Hindlimb muscle (tissue), 1 donor: ENCODE measurements around the gene NPEPL1. TPM values are rescaled to one million over a fixed set of nuclear protein-coding genes. Genes with fewer than 3 reads are reported as not detected.

Source experiments
- DNase-seq: peaks from one replicate; pipeline ENCODE4 v3.0.0-alpha.2; 2013
- polyA plus RNA-seq: library from polyadenylated mRNA; unstranded; fragments of 120-200 nt; gene quantifications from one replicate; pipeline ENCODE4 v1.2.1, GENCODE V29; 2013; ENCODE audit not compliant: insufficient read length

Gene NPEPL1
- polyA plus RNA-seq, 1 donor: 42.6 TPM

DNA sequence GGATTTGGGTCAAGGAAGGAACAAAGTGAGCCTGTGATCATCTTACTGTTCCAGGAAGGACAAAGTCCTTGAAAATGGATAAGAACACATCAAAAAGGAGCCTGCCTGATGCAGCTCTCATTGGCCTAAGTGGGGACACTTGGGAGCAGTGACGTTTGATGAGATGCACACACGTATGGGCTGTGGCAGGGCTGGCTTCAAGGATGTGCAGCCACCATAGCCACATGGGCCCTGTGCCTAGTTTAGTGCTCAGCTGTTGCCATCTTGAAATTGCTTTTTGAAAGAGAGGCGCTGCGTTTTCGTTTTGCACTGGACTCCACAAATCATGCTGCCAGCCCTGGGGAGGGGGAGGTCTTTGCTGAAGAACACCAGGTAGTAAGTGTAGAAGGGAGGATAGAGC lies 6.6 kb upstream of the NPEPL1 start:
- DNase-seq: no peak

DNA sequence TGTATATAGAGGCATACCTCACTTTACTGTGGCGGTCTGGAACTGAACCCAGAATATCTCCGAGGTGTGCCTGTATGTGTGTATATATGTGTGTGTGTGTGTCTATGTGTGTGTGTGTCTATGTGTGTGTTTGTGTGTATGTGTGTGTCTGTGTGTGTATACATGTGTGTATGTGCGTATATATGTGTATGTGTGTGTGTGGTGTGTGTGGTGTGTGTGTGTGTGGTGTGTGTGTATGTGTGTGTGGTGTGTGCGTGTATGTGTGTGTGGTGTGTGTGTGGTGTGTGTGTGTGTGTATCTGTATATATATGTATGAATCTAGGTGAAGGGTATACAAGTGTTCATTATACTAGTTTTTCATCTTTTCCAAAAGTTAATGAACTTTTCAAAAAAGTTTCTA lies 4.2 kb upstream of the NPEPL1 start:
- no peak for DNase-seq

DNA sequence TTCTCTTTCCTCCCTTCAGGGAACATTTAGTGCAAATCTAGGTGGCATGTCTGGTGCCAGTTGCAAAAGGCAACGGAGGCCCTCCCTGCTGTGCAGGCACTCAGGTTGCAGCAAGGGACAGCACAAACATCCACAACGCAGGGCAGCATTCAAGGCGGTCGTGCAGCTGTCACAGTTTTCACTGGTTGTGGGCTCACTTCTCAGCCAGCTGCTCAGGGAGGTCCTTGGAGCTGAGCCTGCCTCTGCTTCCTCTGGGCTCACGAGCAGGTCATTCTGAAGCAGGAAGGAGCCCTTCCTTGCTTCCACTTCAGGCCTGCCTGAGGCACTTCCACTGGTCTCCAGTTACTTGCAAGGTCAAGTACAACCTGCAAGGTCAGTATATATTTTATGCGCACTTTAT lies 3.8 kb upstream of the NPEPL1 start:
- DNase-seq: peak; percentile 76

DNA sequence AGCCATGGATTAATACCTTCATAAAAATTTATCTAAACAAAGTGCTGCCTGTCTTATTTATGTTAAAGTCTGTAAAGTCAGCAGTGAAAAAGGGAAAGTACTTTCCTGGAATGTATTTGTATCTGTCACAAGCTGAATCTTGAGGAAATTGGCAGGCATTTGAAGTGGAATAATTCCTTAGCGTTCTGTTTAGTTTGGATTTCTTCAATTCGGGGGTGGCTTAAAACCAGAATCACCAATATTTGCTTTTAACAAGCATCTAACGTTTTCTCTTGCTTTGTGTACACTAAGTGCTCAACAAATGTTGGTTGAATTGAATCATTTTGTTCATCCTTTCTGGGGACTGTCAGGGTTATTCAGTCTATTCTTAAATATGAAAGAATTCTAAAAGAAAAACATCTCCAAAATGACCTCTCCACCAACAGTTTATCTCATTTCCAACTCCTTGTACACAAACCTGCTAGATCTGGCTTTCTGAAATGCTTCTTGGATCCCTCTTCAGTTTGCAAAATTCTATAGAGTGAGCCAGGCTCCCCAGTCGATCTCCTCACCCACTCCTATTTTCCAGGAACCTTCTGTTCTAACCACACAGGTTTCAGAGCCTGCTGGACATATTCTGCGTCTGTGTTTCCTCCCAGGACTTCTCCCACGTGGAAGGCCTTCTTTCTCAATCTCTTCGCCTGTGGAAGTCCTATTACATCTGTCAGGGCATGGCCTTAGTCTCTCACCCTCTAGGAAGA lies 2.0 kb upstream of the NPEPL1 start:
- peak; percentile 75 for DNase-seq

DNA sequence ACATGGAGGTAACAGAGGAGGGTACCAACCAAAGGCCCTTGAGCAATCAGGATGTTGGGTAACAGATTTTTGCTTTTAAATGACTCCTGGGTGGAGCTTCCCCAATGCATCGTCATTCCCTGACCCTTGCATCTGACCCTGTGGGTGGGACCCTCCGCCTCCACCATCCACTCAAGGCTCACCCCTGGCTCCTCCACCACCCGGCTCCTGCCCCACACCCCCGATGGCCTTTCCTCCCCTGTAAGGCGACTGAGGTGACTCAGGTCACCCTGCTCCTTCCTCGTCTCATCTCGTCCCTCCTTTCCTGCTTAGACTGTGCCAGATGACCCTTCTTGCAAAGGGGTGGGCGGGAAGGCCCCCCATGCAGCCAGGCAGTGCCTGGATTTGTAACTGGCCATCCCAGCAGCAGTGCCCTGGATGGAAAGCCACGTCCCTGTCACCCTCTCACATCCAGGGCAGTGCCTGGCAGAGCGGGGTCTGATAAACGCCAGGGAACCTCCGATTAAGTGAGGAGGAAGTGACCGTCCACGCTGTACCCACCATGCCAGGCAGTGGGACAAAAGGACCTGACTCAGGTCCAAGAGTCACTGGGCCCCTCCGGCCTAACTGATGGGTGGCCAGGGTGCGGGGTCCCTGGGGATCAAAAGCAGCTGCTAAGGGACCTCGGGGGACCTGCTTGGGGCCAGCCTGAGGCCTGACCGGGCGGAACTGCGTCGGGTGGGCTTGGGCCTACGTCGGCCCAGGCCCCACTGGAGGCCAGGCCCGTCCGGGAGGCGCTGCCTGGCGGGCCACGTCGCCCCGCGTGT lies 624 bp upstream of the NPEPL1 start:
- no peak for DNase-seq

DNA sequence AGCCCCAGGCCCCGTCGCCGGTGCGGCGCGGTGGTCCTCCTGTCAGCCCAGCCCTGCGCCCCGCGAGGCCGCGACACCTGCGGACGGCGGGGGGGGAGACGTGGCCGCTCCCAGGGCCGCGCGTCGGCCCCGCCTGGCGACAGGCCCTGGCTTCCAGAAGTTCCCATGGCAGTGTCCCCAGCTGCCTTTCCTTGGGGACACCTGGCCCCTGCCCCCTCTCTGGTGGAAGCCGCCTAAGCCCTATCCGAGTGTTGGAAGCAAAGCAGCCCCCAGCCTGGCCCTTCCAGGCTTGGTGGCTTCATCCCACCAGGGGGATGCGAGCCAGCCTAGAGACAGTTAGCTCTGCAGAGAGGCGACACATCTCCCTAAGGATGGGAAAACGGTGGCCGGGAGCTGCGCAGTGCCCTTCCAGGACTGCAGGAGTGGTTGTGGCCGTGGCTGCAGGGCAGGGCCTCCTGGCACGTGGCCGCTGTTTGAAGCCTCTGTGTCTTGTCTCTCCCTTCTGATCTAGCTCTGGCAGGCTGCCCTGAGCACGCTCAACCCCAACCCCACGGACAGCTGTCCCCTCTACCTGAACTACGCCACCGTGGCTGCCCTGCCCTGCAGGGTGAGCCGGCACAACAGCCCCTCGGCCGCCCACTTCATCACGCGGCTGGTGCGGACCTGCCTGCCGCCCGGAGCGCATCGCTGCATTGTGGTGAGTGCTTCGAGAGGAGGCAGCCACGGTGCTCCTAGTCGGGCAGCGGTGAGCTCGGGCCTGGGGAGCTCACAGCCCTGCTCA lies 816 bp downstream of the NPEPL1 start:
- DNase-seq: no peak

DNA sequence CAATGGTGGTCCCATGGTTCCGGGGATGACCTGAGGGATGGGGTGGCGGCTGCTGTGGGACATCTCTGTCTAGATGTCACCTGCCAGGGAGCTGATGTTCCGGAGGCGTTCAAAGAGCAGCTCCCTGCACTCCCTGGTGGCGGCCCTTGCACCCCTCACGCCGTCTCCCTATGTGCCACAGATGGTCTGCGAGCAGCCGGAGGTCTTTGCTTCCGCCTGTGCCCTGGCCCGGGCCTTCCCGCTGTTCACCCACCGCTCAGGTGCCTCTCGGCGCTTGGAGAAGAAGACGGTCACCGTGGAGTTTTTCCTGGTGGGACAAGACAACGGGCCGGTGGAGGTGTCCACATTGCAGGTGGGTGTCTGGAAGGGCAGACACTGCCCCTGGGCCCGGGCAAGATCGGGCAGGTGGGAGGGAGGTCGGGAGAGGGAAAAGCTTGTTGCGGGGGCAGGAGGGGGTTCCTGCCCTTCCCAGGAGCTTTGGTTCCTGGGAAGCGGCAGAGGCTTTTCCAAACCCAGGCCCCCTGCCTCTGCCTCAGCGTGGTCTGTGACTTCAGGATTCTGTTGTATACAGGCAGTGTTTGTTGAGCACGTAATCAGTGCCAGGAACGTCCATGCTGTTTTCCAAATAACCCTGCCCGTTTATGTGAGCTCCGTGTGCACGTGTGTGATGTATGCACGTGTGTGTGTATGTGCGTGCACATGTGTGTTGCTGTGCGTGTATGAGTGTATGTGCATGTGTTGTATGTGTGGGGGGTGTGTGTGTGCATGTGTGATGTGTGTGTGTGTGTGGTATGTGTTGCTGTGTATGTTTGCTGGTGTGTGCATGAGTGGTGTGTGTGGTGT lies 1.9 kb downstream of the NPEPL1 start:
- DNase-seq: no peak

DNA sequence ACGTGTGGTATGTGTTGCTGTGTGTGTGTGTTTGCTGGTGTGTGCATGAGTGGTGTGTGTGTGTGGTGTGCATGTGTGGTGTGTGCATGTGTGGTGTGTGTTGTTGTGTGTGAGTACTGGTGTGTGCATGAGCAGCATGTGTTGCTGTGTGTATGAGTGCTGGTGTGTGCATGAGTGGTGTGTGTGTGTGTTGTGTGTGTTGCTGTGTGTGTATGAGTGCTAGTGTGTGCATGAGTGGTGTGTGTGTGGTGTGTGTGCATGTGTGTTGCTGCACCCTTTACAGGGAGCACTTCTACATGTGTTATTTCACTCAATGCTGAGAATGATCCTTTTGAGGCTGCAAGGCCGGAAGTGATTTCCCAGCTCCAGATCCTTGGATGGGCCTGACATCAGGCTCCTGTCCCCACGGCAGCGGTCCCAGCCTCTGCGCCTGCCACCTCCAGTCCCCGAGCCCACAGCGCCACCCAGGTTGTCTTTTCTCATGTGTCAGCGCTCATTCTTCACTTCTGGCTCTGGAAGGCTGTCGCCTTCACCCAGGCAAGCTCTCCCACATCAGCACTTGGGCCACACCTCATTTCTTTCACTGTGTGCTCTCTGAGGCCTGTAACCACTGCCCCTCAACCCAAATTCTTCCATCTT lies 2.6 kb downstream of the NPEPL1 start:
- no peak for DNase-seq

DNA sequence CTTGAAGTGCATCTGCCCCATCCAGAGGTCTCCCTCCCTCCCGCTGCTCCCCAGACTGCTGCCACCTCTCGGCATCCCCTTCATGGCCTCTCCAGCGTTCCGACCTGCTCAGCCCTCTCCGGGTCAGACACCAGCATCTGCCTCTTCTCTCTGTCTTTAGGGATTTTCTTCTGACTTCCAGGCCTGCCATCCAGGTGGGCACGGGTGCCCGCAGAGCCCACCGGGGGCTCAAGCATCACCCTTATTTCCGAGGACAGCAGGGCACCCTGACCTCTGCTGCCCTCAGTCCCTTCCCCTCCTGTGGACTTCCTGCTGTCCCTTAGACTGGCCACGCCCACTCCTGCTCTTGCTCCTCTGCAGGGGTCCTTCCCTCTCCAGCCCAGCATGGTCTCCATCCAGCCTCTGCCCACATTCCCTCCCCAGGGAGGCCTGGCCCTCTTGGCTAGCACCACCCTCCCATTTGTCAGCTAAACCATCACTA lies 3.3 kb downstream of the NPEPL1 start:
- DNase-seq: no peak

DNA sequence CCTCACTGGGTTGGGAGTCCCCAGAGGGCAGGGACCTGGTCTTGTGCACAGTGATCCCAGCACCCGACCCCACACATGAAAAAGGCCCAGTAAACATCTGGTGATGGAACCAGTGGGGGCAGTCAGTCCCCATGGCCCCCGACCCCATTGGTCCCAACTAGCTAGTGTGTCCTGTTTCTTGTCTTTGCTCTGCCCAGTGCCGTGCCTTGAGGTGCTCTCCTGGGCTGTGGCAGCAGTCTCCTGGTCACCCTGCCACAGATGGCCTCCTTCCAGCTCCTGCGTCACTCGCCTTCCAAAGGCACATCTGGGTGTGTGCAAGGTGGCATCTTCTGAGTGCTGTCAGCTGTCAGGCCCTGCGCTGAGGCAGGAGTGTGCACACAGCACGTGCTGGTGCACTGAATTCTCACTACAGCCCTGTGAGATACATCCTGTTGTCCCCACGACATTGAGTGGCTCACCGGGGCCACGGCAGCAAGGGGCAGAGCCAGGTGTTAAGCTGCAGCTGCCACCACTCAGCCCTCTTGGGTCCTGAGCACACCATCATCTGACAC lies 3.9 kb downstream of the NPEPL1 start:
- no peak for DNase-seq

DNA sequence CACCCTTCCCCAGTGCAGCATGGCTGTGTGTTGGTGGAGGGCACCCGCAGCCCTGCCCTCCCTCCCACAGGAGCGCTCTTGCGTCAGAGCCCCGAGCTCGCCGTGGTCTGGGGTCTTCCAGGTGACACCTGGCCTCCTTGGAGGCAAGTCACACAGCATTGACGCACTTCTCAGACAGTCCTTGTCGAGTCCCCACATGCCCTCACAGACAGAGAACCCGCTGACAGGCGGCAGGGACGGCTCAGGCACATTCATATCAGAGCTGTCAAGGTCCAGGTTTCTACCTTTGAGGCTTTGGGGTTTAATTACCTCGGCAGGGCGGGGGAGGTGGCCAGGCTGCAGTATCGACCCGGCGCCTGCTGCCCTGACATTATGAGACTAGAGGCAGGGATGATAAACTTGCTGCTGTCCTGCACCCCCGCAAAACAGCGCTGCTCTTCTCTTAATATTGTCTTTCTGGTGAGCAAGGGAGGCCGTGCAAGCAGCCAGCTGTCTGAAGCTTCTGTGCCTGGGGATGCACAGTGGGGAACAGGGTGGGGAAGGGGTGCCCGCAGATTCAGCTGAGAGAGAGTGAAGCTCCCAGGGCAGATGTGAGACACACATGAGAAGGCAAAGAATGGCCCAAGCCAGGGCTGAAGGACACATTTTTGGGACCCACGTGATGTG lies 4.7 kb downstream of the NPEPL1 start:
- no peak for DNase-seq

DNA sequence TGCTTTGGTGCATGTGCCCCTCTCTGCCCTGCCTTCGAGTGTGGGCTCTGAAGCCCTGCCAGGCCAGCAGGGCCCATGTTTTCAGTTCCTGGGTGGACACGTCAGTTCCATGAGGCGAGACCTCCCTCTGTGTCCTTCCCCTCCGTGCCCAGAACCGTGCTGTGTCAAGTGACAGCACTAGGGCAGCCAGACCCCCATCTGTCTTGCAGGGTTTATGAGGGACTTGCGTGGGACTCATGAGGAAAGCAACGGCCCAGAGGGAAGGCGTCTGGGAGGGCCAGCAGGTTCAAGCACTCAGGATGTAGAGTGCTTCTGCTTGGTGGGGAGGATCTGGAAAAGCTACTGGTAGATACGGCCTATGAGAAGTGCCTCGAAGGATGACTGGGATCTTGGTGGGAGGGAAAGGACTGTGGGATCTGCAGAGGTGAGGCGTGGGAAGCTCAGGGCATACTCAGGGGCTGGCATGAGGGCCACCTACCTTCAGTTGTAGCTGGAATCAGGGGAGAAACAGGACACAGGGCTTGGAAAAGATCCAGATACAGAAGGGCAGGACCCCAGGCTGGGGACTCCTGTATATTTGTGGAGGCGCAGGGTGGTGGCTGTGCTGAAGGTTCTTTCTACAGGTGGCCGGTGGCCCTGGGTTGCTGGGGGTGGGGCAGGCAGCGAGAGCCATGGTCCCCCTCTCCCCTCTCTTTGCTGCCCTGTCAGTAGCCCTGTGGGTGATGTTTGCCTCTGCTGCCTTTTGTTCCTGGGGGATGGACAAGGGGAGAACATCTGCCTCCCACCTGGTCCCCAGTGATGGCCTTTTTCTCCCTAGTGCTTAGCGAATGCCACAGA lies 5.5 kb downstream of the NPEPL1 start:
- no peak for DNase-seq

DNA sequence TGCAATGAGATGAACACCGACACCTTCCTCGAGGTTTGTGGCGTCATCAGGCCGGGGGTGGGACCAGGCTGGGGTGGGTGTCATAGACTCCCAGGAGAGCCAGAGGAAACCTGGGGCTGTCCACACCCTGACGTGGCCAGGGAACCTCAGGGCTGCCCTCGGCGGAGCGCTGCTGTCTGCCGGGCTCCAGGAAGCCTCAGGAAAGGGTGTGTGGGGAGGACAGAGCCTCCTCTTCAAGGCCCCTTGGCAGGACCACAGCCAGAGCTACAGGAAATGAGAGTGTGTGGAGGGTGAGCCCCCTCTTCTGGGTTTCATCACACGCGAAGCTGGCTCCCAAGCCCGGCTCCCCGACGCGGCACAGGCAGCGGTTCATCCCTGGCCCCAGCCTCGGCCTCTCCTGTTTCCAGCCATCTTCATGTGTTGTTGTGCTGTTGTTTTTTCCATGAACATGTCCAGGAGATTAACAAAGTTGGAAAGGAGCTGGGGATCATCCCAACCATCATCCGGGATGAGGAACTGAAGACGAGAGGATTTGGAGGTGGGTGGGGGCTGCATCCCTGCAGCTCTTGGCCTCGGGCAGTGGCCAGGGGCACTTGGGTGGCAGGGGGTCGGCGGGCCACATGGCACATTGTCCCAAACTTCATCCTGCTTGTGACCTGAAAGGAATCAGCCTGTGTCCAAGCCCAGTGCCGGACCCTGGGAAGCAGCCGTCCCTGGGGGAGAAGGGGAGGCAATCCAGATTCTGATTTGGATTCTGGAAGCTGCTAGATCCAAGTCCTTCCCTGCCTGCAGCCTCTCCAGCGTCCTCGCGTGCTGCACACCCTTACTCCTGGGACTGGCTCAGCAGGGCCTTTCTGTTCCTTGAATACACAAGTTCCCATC lies 6.4 kb downstream of the NPEPL1 start:
- DNase-seq: peak; percentile 91

DNA sequence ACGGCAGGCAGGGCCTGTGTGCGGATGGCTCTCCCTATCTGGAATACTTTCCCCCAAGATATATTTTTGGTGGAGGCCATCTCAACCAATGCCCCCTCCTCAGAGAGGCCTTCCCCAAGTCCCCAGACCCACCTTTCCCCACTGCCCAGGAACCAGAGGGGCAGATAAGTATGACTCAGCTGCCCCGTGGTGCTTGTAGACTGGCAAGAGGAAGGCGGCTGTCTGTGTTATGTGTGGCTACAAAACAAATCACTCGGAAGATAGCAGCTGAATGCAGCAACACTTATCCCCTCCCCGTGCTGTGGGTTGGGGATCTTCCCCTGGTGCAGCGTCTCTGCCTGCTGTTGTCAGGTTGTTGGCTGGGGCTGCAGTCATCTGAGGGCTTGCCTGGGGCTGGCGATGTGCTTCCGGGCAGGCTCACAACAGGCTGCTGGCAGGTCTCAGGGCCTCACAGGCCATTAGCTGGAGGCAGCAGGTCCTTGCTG lies 7.1 kb downstream of the NPEPL1 start:
- DNase-seq: no peak

DNA sequence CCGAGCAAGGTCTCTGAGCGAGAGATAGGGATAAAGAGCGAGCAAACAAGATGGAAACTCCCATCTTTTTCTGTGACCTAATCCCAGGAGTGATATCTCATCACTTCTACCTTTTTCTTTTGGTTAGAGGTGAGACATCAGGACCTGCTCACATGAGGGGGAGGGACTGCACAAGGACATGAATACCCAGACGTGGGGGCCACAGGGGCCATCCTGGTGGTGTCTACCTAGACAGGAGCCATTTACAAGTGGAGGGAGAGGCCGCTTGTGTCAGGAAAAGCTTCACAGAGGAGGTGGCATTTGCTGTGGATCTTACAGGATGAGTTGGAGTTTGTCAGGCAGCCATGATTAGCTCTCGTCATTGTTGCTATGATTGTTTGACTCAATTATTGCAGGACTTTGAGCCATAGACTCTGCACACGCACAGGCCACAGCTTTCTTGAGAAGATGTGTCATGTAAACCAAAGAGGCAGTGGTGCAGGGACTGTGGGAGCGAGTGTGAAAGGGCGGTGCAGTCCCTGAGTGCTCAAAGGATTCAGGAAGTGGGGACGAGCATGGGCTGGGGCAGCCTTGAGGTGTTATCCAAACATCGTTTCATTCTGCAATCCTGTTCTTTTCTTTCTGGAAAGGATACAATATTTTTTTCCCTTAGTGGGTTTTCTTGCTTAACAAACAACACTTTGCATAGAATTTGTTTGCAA lies 7.7 kb downstream of the NPEPL1 start:
- no peak for DNase-seq

DNA sequence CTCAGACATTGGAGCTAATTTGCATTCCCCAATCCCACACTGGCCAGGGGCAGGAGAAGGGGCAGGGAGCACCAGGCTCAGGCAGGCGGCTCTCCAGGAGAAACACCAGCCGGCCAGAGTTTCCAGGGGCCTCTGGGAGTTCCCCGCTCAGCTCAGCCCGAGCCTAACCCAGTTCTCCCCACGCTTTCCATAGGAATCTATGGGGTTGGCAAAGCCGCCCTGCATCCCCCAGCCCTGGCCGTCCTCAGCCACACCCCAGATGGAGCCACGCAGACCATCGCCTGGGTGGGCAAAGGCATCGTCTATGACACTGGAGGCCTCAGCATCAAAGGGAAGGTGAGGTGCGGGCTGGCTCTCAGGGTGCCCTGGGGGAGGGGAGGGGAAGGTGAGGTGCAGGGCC lies 8.2 kb downstream of the NPEPL1 start:
- DNase-seq: no peak

DNA sequence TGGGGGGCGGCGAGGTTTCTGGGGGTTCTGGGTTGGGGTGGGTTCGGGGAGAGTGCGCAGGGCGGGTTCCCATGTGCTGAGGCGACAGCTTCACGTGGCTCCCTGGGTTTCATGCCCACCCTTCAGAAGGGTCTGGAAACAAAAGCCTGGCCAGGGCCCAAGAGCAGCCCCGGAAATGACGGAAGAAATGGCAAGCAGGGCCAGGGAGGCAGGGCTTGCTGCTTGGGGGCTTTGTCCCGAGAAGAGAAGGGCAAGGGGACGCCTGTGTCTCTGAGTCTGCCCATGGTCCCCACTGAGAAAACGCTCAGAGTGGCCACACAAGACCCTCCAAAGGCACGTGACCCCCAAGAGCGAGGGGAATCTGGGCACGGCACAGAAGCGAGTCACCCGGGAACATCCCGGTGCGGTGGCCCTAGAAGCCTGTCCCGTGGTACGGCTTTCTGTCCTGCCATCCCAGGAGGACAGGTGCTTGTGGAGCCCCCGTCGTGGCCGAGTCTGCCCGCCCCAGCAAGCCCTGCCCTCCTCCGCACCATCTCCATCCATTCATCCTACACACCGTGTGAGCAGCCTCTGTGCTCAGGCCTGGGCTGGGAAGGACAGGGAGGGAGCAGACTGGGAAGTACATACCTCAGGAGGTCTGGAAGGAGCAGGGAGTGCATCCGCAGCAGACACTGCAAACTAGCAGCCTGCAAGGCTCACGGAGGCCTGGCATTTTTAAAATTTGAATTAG lies 9.0 kb downstream of the NPEPL1 start:
- no peak for DNase-seq
